CD4-positive, alpha-beta T cell treated with Interleukin-17A for 1 hour (primary cell): ENCODE data around the gene ANTKMT.

Experiments
- DNase-seq: peaks from one replicate; pipeline ENCODE4 v3.0.0-alpha.2; 2020

The ANTKMT gene

GRCh38 chr16:720990-721764 lies at the start of gene ANTKMT:
ANTKMT (plus strand) TSS chr16:721146; CDS start chr16:721275, 129 bp downstream.
- DNase-seq = peak; percentile 82

DNA sequence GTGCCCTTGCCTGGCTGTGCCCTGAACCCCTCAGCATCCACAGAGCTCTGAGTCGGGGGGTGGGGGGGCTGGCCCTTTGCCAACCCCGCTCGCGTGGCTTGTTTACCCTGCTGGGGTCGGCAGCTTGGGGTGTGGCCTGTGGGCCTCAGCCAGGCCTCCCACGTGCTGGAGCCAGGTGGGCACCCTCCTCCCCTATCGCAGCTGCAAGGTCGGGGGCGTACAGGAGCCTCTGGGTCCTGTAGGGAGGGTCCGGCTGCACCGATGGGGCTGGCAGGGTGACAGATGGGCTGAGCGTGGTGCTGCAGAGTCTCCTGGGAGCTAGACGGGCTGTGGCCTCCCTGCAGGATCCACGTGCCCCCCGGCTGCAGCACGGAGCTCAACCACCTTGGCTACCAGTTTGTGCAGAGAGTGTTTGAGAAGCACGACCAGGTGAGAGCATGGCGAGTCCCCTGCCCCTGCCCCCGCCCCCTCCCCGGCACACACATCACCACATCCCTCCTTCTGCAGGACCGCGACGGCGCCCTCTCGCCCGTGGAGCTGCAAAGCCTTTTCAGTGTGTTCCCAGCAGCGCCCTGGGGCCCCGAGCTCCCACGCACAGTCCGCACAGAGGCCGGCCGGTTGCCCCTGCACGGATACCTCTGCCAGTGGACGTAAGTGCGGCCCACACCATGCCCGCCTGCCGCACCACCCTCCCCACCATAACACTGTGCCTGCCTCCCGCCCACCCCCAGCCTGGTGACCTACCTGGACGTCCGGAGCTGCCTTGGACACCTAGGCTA lies 49.4 kb upstream of the ANTKMT start:
- no peak for DNase-seq

DNA sequence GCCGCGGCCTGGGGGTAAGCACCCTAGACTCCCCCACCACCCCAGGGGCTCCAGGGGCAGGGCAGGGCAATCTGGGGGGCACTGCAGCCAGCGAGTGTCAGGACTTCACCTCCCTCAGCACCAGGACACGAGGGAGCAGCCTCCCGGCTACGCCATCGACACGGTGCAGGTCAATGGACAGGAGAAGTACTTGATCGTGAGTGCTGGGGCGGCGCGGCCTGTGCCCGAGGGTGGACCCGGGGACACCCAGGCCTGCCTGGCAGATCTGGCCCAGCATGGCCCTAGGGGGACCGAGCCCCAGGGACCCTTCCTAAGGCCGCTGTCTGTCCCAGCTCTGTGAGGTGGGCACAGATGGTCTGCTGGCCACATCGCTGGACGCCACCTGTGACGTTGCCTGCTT lies 48.6 kb upstream of the ANTKMT start:
- DNase-seq = no peak

GRCh38 chr16:672851-673250 lies 48.1 kb upstream of the ANTKMT start:
- no peak for DNase-seq

GRCh38 chr16:673399-673991 lies 47.5 kb upstream of the ANTKMT start:
- no peak for DNase-seq

GRCh38 chr16:674214-674881 lies 46.6 kb upstream of the ANTKMT start:
- DNase-seq = no peak

GRCh38 chr16:674968-675883 lies 45.7 kb upstream of the ANTKMT start, which contains the start of gene RHBDL1:
RHBDL1 (plus strand) TSS chr16:675671; CDS start chr16:675791, 120 bp downstream.
- no peak for DNase-seq

- no peak for DNase-seq
Observed at GRCh38 chr16:675884-676564, 44.9 kb upstream of the ANTKMT start.

GRCh38 chr16:676565-676902 lies 44.4 kb upstream of the ANTKMT start:
- DNase-seq = no peak

DNA sequence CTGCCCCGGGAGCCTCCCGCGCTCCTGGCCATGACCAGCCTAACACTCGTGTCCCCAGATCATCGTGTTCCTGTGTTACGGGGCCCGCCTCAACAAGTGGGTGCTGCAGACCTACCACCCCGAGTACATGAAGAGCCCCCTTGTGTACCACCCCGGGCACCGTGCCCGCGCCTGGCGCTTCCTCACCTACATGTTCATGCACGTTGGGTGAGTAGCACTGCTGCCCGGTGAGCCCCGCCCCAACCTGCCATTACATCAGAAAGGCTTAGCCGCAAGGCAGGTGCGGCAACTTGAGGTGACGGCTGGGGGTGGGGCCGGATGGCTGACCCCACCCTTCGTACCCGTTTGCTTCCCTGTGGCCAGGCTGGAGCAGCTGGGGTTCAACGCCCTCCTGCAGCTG lies 44.0 kb upstream of the ANTKMT start:
- peak; percentile 55 for DNase-seq

GRCh38 chr16:677316-678190 lies 43.4 kb upstream of the ANTKMT start:
- DNase-seq = no peak

DNA sequence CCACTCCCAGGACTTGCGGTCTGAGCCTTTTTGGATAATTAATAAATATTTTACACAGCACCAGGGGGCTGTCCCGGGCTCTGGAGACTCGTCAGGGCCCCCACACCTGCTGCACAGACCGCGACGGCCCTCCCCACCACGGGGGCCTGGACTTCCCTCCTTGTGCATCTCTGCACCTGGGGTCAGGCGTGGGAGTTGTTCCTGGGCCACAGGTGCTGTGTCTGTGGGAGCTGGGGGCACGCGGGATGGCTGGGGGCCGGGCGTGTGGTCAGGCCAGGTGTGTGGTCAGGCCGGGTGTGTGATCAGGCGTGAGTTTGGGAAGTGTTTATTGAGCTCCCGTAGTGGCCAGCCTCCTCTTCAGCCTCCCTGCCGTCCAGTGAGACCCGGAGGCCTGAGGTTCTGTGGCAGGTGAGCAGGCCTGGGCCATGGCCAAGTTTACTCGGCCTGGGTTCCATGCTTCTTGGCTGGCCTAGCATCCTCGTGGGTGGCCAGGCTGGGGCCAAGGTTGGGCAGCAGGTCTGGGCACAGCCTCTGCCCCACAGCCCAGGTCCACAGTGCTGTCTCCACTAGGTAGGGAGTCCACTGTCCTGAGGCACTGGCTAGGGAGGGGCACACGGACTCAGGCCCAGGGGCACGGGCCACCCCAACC lies 42.6 kb upstream of the ANTKMT start:
- no peak for DNase-seq

DNA sequence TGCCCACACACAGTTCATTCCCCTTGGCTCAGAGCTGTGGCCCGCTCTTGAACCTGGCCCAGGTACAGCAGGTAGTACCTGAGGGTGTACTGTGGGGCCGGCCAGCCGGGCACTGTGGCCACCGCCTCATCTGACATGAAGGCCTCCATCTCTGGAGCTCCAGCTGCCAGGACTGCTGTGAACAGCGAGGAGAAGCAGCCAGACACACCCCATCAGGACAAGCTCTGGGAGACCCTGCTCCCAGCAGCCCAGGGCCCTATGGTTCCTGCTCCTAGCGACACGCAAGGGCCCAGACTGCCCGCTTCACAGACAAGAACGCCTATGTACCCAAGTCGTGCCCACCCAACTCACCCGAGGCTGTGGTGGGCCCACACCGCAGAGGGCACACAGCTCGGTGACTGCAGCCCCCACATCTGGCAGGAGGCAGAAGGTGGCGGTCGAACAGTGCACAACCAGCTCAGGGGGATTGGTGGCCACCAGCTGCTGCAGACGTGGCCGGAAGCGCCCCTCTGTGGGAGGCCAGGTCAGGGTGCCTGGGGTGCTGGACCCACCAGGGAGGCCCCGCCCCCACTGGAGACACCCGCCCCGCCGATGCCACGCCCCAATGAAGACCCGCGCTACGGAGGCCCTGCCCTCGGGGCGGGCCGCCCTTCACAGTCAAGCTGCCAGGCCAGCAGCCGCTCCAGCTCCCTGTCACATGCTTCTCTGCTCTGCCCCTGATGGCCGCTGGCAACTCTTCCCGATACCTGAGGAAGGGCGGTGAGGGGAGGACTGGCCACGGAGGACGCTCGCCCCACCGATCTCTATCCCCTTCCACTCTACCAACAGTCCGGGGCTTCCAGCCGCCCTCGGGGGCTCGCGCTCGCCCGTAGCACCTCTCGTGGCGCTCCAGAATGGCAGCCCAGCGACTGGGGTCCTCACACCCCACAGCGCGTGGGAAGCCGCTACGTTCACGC lies 41.8 kb upstream of the ANTKMT start:
- peak; percentile 63 for DNase-seq

DNA sequence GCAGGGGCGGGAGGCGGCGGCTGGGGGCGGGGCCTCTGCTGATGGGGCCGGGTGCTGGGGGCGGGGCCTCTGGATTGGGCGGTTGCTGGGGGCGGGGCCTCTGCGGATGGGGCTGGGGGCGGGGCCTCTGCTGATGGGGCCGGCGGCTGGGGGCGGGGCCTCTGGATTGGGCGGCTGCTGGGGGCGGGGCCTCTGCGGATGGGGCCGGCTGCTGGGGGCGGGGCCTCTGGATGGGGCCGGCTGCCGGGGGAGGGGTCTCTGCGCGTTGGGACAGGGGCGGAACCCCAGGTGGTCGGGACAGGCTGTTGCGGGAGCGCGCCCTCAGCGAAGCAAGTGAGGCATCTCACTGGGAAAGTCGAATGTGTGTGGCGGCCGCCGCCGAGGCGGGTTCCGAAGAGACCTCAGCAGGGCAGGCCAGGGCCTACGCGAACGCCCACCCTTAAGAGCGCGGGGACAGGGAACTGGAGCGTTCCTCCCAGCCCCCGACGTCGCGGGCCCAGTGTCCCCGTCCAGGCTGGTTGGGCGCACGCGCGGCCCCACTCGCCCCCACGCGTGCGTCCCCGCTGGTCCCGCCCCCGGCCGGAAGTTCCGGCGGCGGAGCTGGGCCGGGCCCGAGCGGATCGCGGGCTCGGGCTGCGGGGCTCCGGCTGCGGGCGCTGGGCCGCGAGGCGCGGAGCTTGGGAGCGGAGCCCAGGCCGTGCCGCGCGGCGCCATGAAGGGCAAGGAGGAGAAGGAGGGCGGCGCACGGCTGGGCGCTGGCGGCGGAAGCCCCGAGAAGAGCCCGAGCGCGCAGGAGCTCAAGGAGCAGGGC lies 40.9 kb upstream of the ANTKMT start, which contains the start of gene STUB1:
Gene STUB1, plus strand, starts transcription at position 597 of the 811 bp plus-strand sequence. Its CDS starts 116 bp downstream, at position 713.
- DNase-seq = peak; percentile 91

DNA sequence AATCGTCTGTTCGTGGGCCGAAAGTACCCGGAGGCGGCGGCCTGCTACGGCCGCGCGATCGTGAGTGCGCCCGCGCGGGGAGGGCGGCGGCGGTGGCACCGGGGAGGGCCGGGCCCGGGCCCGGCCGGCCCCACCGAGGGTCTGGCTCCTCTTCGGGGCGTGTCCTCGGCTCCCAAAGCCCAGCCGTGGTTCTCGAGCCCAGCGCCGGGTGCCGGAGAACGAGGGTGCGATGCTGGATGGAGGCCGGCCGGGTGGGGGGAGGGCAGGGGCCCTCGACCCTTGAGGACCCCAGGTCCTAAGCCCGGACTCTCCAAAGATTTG lies 40.4 kb upstream of the ANTKMT start:
- DNase-seq = no peak

DNA sequence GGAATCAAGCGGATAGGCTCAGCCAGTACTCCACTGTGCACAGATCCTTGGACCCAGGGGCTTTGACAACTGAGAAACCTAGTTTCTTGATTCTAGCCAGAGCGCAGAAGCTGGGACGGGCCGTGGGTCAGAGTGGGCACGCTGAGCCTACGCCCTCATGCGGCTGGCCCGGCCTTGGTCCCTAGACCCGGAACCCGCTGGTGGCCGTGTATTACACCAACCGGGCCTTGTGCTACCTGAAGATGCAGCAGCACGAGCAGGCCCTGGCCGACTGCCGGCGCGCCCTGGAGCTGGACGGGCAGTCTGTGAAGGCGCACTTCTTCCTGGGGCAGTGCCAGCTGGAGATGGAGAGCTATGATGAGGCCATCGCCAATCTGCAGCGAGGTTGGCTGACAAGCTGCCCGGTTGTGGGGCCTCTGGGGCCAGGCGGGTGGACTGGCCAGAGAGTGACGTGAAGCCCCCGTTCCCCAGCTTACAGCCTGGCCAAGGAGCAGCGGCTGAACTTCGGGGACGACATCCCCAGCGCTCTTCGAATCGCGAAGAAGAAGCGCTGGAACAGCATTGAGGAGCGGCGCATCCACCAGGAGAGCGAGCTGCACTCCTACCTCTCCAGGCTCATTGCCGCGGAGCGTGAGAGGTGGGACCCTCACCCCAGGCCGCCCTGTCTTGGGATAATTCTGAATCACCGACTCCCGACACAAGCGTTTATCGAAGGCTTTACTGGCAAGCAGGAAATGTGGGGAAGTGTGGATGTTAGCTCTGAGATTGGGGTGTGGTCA lies 39.8 kb upstream of the ANTKMT start:
- no peak for DNase-seq
